GM11168 (cell line): Measurements from ENCODE around the gene THAP7.
"Not testable (repeated sequence)": the region's sequence is repeated elsewhere in the genome, so short reads cannot be mapped to it uniquely, and the experiment has no call there.

Experiments
- in situ Hi-C: fragments of 300-500 bp; cut with MboI; formaldehyde crosslinking; loops from one replicate; pipeline ENCODE4 v1.12.0; 2022; ENCODE audit warnings: low sequenced_read_pairs; ENCODE audit not compliant: unreplicated experiment

THAP7 gene

DNA sequence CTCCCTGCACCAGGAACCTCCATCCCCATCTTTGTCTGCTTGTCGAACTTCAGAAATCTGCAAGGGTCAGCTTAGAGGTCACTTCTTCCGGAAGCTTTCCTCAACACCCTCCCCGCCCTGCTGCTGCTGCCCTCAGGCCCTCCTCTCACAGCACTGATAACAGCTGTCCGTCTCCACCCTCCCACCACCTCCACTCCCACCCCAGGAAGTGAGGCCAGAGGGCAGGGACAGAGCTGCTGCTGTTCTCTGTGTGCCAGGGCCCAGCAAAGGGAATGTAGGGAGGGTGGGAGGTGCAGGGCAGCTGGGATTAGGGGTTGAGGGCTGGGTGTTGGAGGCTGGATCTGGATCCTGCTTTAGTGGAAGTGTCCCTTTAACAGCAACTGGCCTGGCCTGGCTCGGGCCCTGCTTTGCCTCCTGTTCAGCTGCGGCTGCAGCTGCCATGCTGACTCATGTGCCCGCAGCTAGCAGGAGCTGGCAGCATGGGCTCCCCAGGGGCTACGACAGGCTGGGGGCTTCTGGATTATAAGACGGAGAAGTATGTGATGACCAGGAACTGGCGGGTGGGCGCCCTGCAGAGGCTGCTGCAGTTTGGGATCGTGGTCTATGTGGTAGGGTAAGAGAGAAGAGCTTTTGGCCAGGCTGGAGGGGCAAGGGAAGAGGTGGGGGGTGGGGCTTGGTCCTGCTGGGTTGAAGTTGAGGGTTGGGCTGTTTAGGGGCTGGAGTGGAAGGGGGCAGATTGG is 13.0 kb upstream of the THAP7 start, which contains the start of gene P2RX6:
TSS of gene P2RX6 (plus strand) at position 440 of the 740 bp plus-strand sequence. CDS start at position 450, 10 bp downstream.
- in situ Hi-C loops, result no loop called here

- in situ Hi-C loops, result no loop called here
Measured at GRCh38 chr22:21014202-21014725, 12.3 kb upstream of the THAP7 start.

DNA sequence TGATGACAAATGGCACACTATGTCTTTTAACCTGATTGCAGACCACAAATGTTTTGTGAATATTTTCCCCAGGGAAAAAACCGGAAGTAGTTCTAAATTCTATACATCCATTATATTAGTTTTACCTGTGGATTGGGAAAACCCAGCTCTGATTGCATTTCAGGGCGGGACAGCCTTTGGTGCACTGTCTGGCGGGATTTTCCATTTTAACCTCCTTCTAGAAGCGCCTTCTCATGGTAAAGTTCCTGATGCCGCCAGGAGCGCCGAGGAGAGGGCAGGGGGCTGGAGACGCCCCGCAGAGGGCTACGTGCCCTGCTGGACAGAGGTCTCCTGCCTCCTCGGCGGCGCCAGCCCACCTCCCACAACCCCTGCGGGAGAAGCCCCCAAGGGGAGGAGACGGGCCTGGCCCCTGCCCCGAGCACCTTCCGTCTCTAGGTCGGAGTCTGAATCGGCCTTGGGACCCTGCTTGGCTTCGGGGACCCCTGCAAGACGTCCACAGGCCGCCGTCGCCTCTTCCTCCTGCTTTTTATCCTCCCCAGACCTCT is 11.8 kb upstream of the THAP7 start:
- in situ Hi-C loops, result no loop called here

- in situ Hi-C loops, result no loop called here
Measured at GRCh38 chr22:21012446-21013407, 10.8 kb upstream of the THAP7 start.

DNA sequence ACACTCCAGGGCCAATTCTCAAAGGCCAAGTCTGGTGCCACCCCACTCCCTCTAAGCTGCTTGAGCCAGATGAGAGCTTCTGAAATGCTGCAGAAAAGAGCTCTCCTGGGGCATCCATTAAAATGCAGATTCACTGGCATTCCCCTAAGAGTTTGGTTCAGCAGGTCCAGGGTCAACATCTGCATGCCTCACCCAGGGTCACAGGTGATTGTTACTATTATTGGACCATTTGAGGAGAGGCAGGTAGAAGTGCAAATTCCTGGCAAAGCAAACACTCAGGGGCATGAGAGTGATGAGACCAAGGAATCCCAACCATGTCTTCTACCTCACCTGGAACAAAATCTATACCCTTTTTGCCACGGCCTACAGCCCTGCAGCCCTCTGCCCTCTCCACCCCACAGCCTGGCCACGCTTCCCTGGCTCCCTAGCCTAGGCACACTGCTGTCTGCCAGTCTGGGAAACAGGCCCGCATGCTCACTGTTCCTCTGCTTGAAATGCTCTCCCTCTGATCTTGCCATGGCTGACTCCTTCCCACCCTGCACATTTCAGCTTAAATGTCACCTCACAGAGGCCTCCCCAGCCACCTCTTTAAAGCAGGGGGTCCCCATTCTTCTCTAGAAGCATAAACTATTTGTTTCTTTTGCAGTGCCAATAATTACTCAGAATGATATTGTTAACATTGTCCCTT is 8.7 kb upstream of the THAP7 start:
- in situ Hi-C loops, result no loop called here

DNA sequence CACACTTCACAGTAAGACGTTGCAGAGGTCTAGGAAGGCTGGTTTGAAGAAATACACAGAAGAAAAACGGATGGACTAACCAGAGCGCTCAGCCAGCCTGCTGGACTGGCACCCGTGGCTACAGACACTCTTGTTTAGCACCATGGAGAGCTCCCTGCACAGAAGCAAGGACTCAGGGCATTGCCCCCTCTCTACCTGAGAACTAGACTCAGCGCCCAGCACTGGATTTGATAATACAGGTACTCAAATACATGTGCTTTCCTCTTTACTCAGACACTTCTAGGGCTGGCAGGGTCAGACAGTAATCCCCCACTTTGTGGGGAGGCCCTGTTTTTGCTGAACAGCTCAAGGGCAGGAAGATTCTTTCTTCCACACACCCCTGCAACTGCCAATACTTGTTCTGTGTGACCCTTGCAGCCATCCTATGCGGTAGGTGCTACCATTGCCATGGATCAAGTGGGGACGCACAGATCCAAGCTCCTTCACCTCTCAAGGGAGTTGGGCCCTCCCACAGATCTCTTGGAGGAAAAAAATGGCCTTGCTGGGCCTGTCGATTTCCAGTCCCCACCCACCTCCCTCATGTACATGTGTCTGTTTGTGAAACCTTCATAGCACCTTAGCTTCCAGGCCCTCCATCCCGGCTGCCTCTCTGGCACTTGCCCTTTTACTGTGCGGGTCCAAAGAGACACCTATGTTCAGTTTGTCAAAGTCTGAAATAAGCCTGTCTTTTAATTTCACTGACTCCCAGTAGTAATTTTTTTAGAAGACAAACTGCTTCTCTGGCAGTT is 7.9 kb upstream of the THAP7 start:
- in situ Hi-C loops, result no loop called here

DNA sequence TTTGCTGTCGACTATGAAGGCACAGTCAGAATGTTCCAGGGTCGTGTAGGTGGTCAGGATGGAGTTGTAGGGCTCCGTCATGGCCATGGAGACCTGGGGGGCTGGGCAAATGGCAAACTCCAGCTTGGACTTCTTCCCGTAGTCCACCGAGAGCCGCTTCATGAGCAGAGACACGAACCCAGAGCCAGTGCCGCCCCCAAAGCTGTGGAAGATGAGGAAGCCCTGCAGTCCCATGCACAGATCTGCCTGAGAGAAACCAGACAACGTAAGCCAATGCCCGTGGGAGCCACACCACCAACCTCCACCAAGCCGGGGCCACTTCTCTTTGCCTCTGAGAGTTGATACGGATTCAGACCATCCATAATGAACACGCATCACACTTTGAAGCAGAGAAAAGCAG is 7.3 kb upstream of the THAP7 start:
- in situ Hi-C loops, result not testable (repeated sequence)

- in situ Hi-C loops, result no loop called here
Measured at GRCh38 chr22:21003782-21004181, 1.9 kb upstream of the THAP7 start.

DNA sequence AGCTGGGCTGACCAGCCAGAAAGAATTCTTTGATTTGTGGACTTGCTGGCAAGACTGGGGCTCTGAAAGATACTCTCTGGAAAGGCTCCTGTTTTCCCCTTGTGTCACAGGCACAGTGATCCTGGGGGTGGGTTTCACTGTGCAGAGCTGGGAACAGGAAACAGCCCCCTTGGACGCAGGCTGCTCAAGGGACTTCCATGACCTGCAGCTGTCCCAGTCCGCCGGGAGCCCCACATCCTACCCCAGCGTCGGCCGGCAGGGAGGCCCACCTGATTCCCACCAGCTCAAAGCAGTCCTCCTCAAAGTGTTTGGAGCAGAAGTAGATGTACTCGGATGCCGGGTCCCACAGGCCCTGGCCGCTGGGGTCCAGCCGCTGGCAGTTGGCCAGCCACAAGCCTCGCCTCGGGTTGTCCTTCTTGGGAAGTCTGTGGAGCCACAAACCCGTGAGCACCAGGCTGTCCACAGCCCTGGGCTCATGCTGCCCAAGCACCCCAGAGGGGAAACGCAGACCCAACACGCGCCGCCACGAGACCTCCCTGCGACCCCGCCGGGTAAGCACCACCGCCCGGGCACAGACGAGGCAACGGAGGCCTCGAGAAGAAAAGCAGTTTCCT is 824 bp downstream of the THAP7 start:
- in situ Hi-C loops, result no loop called here

DNA sequence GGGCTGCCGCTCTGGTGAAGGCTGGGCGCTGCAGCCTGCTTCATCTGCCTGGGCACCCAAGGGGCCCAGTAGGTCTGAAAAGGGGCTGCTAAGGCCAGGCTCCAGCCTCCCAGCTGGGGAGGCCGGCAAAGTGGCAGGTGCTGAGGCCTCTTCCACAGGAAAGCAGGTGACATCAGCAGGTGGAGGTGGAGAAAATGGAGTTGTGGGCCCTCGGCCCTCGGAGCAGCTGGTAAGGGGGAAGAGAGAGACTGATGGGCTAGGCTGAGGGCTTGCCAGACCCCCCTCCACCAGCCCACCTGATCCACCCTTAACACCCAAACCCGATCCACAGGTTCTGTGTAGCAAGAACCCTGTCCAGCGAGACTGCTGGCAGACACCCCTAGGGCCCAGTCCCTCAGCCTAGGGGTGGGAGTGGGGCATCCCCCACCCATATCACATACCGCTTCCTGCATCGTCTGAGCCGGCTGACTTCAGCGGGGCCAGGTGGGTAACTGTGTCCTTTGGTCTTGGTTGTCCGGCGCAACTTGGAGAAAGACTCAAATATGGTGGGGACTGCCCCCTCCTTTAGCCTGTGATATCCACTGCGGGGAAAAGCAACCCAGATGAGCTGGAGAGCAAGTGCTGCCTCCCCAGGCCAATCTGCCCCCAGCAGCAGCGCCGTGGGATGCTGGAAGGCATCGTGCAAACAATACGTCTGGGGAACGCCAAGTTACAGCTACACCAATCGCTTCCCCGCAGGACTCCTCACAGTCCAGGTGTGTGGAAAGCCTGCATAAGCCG is 1.5 kb downstream of the THAP7 start:
- in situ Hi-C loops, result no loop called here

DNA sequence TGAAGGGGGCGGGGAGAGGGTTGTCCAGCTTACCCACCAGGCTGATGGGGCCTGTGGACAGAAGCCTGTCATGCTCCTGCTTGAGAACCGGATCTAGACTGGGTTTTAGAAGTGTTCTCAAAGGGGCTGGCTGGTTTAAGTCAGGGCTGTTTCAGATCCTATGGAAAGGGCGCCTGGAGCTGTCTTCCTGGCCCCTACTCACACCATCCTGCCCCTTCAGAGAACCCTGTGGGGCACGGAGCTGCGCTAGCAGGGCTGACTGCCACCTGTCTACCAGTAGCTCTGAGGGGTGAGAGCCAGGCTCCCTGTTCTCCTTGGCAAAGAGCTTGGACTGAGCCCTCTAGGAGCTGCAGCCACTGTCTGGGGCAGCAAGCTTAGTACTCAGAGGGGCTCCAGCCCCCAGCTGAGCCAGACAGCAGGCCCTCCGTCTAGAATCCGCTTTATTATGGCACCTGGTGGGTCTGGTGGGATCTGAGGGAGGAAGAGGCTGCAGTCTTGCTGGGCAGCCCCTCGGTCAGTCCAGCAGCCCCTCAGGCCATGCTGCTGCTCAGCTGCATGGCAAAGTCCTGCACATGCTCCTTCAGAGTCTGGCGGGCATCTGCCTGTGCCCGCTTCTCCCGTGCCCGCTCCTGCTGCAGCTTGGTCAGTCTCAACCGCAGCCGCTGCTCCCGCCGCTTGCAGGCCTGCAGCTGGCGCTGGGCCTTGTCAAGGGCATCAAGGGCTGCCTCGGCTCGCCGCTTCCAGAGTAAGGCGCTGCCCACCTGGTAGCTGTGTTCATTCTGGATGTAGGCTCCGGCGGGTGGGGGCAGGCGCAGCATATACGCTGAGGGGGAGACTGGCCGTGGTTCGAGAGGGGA is 2.3 kb downstream of the THAP7 start:
- in situ Hi-C loops, result no loop called here

GRCh38 chr22:20998411-20999336 is 3.2 kb downstream of the THAP7 start:
- in situ Hi-C loops, result no loop called here

DNA sequence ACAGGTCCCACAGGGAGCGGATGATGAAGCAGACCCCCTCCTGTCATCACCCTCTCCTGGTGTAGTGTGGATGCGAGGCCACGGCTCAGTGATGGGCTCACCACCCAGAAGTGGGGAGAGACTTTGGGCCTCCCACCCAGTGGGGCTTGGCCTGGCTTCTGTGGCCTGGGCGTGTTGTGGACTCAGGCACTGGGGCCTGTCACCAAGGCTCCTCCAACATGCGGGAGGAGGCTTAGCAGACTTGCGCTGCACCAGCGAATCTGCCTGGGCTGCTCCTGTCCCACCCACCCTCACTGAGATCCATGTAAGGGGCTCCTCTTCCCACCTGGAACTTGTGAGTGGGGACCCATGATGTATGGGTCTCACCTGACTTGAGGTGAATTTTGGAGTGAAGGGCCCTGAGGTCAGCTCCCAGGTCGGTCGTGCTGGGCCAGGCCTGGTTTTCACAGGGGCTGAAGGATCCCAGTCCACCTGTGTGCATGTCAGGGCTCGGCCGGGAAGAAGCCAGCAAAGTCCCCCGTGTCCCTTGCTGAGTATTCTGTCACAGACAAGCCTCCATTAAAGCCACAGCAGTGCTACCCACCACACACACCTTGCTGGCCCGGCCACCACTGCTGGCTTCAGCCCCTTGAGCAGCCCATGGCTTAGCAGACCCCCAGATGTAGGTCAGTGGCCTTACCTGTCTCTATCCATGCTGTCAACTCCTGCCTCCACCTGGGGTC is 4.2 kb downstream of the THAP7 start:
- in situ Hi-C loops, result no loop called here

DNA sequence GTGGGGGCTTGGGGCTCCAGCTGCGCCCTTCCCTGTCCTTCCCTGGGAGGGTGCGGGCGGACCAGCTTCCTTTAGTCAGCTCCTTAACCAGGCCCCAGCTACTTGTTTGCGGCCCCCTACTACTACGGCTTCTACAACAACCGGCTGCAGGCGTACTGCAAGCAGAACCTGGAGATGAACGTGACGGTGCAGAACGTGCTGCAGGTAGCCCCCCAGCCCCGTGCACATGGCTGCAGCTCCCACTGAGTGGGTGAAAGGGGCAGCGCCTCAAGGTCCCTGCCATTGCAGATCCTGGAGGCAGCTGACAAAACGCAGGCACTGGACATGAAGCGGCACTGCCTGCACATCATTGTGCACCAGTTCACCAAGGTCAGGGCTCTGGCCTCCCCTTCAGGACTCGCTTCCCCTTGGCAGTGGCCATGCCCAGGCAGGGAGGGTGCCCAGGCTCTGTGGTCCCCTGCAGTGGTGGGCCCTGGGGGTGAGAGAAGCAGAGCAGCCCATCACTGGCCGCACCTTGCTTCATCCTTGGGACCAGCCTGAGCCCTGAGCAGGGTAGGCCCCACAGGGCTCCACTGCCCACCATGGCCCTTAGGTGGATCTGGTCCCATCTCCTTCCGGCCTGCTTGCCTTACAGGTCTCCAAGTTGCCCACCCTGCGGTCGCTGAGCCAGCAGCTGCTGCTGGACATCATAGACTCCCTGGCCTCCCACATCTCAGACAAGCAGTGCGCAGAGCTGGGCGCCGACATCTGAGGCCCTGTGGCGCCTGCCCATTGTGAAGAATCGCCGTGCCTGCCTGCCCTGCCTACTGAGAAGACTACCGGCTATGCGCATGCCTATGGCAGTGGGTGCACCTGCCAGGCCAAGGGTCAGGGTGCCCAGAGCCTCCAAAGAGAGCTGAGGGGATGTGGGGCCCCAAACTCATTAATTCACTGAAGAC is 5.1 kb downstream of the THAP7 start:
- in situ Hi-C loops, result no loop called here

DNA sequence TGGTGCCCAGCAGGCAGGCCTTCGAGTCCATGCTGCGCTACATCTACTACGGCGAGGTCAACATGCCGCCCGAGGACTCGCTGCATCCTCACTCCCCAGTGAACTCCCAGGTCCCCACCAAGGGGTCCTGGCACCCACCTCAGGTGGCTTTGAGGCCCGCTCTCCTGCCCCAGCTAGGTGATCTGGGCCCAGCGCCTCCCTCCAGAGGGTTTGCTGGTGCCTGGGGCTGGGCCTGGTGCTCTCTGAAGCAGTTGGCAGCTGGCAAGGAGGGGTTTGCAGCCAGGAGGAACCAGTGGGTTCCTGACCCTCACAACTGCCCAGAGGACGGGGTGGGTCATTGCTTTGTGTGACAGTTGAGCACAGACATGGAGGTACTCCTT is 5.9 kb downstream of the THAP7 start:
- in situ Hi-C loops, result no loop called here
